HG02885 (cell line): ENCODE data around the gene UTRN.

Experiments
- ATAC-seq: cut with Tn5 transposase; IDR thresholded peaks from one replicate; pipeline ENCODE4 v1.9.1; 2021; ENCODE audit warnings: mild to moderate bottlenecking; ENCODE audit not compliant: unreplicated experiment, poor library complexity

The UTRN gene

GRCh38 chr6:144307880-144308279, 22.7 kb downstream of the UTRN start:
- no peak for ATAC-seq

- ATAC-seq: peak; percentile 48
Observed at GRCh38 chr6:144310765-144311164, 25.6 kb downstream of the UTRN start.

GRCh38 chr6:144311361-144311760, 26.2 kb downstream of the UTRN start:
- peak; percentile 36 for ATAC-seq

DNA sequence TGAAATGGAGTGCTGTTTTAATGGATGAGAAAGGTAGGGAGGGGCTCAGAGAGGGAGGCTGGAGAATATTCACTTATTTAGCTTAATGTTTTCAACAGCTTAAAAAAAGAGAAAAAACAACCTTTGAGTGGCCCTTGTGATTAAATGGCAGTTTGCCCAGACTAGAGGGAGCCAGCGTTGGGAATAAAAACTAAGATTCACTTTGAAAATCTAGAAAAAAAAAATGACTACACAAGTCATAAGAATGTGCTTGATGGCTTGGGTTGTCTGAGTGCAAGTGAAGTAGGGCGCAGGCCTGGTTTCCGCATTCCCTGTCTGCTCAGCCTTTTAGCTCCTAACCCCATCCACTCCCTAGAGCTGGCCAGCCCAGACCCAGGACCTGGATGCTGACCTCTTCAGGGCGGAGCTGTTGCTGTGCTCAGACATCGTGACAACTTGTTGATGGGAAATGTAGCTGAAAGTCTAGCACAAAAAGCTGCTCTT, 28.9 kb downstream of the UTRN start:
- no peak for ATAC-seq

DNA sequence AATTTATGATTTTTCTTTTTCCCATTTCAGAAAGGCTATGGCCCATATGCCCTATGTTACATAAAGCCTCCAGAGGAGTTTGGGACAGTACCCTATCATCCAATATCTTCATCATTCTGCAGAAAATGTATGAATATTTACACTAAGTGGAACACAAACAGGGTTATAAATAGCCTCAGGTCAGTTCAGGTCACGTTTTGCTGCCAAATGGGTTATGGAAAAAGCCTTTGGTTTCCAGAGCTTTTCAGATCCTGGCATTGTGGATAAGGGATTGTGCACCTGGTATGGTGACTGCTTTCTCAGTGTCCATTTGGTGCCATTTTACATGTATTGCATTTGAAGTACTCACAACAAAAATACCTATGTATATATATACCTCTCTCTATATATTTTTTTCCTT, 29.4 kb downstream of the UTRN start:
- no peak for ATAC-seq

- ATAC-seq: no peak
Observed at GRCh38 chr6:144315226-144315980, 30.3 kb downstream of the UTRN start.

GRCh38 chr6:144315981-144316861, 31.1 kb downstream of the UTRN start:
- ATAC-seq: no peak

DNA sequence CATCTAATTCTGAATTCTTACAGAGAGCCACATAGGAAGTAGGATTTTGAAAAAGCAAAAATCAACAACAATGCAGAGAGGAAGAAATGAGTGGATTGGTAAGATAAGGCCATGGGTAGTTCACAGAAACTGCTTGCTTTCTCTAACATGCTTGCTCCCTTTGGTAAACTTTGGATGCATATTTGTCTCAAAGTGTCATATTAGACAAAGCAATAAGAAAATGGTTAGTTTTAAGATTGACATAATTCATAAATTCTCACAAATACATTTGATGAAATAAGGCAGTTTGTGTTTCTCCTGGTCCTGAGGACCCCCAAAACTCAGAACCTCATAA, 31.7 kb downstream of the UTRN start:
- no peak for ATAC-seq

DNA sequence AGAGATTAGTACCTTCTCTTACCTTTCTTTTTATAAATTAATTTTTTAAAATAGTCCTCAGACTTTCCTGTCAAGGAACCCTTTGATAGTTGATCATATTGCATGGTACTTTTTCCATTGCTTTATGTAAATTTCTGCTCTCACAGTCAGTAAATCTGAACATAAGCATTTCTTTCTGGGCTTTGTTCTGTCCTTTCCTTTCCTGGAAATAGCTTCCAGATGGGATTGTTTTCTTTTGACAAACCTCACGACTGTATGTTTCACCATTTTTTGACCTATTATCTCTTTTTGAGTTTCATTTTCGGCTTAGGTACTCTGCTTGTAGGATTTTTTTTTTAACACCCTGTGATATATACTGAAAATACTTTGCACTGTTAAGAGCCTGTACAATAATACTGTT, 32.6 kb downstream of the UTRN start:
- ATAC-seq: no peak

GRCh38 chr6:144319211-144319610, 34.1 kb downstream of the UTRN start:
- no peak for ATAC-seq

GRCh38 chr6:144320741-144321140, 35.6 kb downstream of the UTRN start:
- ATAC-seq: no peak

DNA sequence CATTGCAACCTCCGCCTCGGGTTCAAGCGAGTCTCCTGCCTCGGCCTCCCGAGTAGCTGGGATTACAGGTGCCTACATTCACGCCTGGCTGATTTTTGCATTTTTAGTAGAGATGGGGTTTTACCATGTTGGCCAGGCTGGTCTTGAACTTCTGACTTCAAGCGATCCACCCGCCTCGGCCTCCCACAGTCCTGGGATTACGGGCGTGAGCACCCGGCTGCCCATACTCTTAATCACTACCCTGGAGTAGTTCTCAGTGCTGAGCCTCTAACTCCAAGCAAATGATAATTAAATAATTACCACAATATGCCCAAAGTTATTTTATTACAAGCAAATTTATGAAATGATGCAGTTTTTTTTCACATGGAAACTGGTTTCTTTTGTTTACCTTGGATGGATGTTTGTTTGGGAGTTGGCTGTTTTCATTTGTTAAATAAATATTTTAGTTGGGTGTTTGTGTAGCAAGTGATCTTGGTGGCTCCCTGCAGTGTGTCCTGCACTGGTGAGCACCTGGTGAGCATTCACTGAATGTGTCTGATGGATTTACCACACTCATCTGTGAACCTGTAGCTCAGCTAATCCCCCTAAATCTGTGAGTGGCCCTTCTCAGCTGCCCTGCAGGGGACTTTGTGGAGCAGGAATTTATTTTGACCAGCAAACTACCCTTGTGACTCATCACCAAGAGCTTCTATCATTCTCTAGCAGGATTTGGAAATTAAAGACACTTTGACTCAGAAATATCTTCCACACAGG, 36.9 kb downstream of the UTRN start:
- no peak for ATAC-seq

- ATAC-seq: no peak
Observed at GRCh38 chr6:144325232-144325631, 40.1 kb downstream of the UTRN start.

GRCh38 chr6:144326393-144326792, 41.3 kb downstream of the UTRN start:
- no peak for ATAC-seq

DNA sequence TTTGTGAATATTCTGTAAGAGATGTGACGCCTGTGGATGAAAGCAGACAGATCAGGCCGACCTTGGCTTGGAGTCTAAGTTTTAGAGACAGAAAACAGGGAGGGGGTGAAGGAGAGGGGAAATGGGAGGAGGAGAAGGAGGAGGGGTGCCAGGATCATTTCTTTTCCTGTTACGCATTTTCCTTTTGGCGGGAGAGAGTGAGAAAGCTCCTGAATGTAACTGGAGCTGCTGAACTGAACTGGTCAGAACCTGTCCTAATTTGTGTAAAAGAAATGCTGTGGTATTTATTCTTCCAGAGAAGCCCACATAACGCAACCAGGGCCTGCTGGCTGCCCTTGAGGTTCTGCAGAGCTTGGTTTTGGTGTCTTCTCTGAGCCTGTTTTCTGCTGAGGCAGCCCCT, 41.9 kb downstream of the UTRN start:
- no peak for ATAC-seq

GRCh38 chr6:144330017-144330987, 45.2 kb downstream of the UTRN start:
- no peak for ATAC-seq

- no peak for ATAC-seq
Observed at GRCh38 chr6:144331491-144331969, 46.4 kb downstream of the UTRN start.

GRCh38 chr6:144332177-144332576, 47.0 kb downstream of the UTRN start:
- ATAC-seq: no peak

DNA sequence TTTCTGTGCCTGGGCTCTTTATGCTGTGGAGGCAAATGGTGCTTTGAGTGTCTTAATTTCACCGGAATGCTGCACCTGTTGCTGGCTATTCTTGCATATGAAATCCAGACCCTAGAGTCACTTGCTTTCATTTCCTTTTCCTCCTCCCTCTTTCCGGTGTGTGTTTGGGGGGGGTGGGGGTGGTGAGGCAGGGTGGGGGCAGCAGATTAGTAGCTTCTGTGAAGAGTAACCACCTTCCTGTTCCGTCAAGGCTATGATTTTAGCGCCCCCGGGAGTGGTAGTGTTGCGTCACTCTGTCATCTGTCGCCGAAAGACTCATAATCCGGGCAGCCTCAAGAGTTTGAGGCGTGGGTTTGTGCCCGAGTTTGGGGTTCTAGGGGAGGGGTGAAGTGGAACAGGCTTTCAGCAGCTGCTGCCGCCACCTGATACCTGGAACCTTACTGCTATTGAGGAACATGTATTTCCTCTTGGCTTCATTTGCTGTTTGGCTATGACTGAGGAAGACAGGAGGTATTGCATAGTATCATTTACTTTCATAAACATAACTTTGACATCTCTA, 49.1 kb downstream of the UTRN start:
- ATAC-seq: peak; percentile 70
